Astrocyte (in vitro differentiated cells and primary cell): ENCODE data around the gene COL15A1.

ENCODE experiments used
- EZH2 ChIP-seq: IDR thresholded peaks from 2 replicates; pipeline ENCODE4 v1.6.1; 2012; ENCODE audit warnings: mild to moderate bottlenecking, low read length, inconsistent platforms; ENCODE audit not compliant: insufficient read depth
- TF ChIP-seq, protein P1 (sequence below): IDR thresholded peaks from 2 replicates; pipeline ENCODE4 v1.5.1; 2011; ENCODE audit warnings: low read depth, mild to moderate bottlenecking, inconsistent platforms, low read length, moderate library complexity; ENCODE audit not compliant: insufficient read depth

DNA sequence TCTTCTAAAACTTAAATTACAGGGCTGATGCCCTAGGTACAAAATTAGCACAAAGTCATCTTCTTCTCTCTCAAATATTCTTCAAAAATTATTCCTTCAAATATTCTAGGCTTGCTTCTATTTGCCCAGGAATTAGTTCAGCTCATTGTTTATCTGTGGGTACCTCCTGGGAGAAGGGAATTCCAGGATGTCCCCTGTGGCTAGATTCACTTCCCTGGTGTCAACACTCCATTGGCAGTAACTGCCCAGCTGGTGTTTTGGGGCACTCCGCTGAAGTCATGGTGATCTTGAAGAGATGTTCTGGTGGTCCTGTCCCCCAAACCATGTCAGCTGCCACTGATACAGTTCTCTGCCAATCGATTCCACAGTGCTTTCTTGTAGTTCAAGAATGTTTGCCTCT lies 135.0 kb downstream of the COL15A1 start:
- TF ChIP-seq, protein P1, sequence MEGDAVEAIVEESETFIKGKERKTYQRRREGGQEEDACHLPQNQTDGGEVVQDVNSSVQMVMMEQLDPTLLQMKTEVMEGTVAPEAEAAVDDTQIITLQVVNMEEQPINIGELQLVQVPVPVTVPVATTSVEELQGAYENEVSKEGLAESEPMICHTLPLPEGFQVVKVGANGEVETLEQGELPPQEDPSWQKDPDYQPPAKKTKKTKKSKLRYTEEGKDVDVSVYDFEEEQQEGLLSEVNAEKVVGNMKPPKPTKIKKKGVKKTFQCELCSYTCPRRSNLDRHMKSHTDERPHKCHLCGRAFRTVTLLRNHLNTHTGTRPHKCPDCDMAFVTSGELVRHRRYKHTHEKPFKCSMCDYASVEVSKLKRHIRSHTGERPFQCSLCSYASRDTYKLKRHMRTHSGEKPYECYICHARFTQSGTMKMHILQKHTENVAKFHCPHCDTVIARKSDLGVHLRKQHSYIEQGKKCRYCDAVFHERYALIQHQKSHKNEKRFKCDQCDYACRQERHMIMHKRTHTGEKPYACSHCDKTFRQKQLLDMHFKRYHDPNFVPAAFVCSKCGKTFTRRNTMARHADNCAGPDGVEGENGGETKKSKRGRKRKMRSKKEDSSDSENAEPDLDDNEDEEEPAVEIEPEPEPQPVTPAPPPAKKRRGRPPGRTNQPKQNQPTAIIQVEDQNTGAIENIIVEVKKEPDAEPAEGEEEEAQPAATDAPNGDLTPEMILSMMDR, result no peak
- no peak for TF ChIP-seq EZH2
